Ishikawa (cell line): ENCODE results near the gene SLC12A4.

Experiments used
- CEBPB ChIP-seq: IDR thresholded peaks from 2 replicates; pipeline ENCODE4 v1.6.1; 2012
- CREB1 ChIP-seq: IDR thresholded peaks from 2 replicates; pipeline ENCODE4 v1.6.1; 2012; ENCODE audit warnings: low read depth
- EGR1 ChIP-seq: IDR thresholded peaks from 2 replicates; pipeline ENCODE4 v1.6.1; 2012
- EP300 ChIP-seq: IDR thresholded peaks from 2 replicates; pipeline ENCODE4 v1.6.1; 2012; ENCODE audit warnings: borderline replicate concordance
- FOXM1 ChIP-seq: IDR thresholded peaks from 2 replicates; pipeline ENCODE4 v1.6.1; 2012; ENCODE audit warnings: low read depth, borderline replicate concordance
- MAX ChIP-seq: IDR thresholded peaks from 2 replicates; pipeline ENCODE4 v1.6.1; 2012
- NFIC ChIP-seq: IDR thresholded peaks from 2 replicates; pipeline ENCODE4 v1.6.1; 2012
- RAD21 ChIP-seq: IDR thresholded peaks from 2 replicates; pipeline ENCODE4 v1.6.1; 2012; ENCODE audit warnings: low read depth
- REST ChIP-seq: IDR thresholded peaks from 2 replicates; pipeline ENCODE4 v1.6.1; 2012; ENCODE audit warnings: low read depth, mild to moderate bottlenecking
- TAF1 ChIP-seq: IDR thresholded peaks from 2 replicates; pipeline ENCODE4 v1.6.1; 2012; ENCODE audit warnings: low read depth, mild to moderate bottlenecking
- TCF12 ChIP-seq: IDR thresholded peaks from 2 replicates; pipeline ENCODE4 v1.6.1; 2012; ENCODE audit warnings: low read depth
- TEAD4 ChIP-seq: IDR thresholded peaks from 2 replicates; pipeline ENCODE4 v1.6.1; 2012
- USF1 ChIP-seq: IDR thresholded peaks from 2 replicates; pipeline ENCODE4 v1.6.1; 2012
- YY1 ChIP-seq: IDR thresholded peaks from 2 replicates; pipeline ENCODE4 v1.6.1; 2012; ENCODE audit warnings: low read depth
- ZBTB7A ChIP-seq: IDR thresholded peaks from 2 replicates; pipeline ENCODE4 v1.6.1; 2012; ENCODE audit warnings: low read depth

Gene SLC12A4

GRCh38 chr16:67954421-67955196, 13.8 kb downstream of the SLC12A4 start:
- TF ChIP-seq EP300 (no peak), TAF1 (no peak)

- TF ChIP-seq CREB1 (no peak), ZBTB7A (no peak), MAX (no peak), TCF12 (no peak), USF1 (no peak), TAF1 (no peak)
Measured at GRCh38 chr16:67953641-67954375, 14.6 kb downstream of the SLC12A4 start.

- TF ChIP-seq TAF1 (no peak), ZBTB7A (no peak), CREB1 (no peak), TCF12 (no peak), EGR1 (no peak), EP300 (no peak), YY1 (no peak), MAX (no peak), USF1 (no peak), TEAD4 (no peak), CEBPB (no peak), NFIC (no peak), REST (no peak), FOXM1 (no peak)
Measured at GRCh38 chr16:67951485-67951884, 17.0 kb downstream of the SLC12A4 start.

- no peak for TF ChIP-seq USF1
- TF ChIP-seq EGR1, result no peak
- TF ChIP-seq TAF1, result no peak
- no peak for TF ChIP-seq TEAD4
- no peak for TF ChIP-seq CREB1
- no peak for TF ChIP-seq REST
- TF ChIP-seq CEBPB, result no peak
- TF ChIP-seq EP300, result no peak
- TF ChIP-seq MAX, result no peak
- TF ChIP-seq NFIC, result no peak
Measured at GRCh38 chr16:67950335-67950843, 18.0 kb downstream of the SLC12A4 start.

DNA sequence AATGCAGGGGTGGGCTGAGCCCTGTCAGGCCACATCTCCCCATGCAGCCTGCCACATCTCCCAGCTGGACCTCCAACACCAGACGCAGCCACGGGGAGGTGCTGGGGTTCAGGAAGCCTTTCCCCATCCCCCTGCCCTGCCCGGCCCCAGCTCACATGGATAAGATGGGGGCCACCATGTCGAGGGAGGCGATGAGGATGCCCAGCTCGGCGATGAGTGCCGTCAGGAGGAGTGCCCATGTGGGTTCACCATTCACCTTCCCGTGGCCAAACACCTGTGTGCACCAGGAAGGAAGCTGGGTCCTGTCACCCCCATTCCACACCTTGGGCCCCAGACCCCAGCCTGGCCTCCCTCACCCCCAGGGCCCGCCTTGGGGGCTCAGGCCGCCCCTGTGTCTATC, 18.8 kb downstream of the SLC12A4 start:
- TF ChIP-seq YY1 (no peak), CEBPB (no peak), NFIC (no peak), REST (no peak), RAD21 (no peak), USF1 (no peak), ZBTB7A (no peak), TAF1 (no peak), TEAD4 (no peak), FOXM1 (no peak), EGR1 (no peak), CREB1 (no peak), MAX (no peak), TCF12 (no peak)
